Endothelial cell of umbilical vein (primary cell): ENCODE results near the gene GIT2. TPM values are rescaled to one million over a fixed set of nuclear protein-coding genes. Genes with fewer than 3 reads are reported as not detected.

Experiments
- BruUV-seq: library from RNA; stranded (reverse); fragments of 400-500 nt; replicated peaks from 2 replicates; lab custom pipeline; 2021; lab: Mats Ljungman, UMichigan
- CTCF ChIA-PET: fragments of 300-600, 350-600 bp; sonication (Branson Sonifier 250); formaldehyde crosslinking; loops from one replicate; lab custom pipeline; 2021; ENCODE audit warnings: antibody characterized with exemption, inconsistent platforms; lab: Charles Lee
- POLR2A ChIA-PET: fragments of 300-600, 350-600 bp; sonication (Branson Sonifier 250); formaldehyde crosslinking; loops from one replicate; lab custom pipeline; 2021; ENCODE audit warnings: antibody characterized with exemption, inconsistent platforms; lab: Charles Lee
- DNase-seq: peaks from one replicate; pipeline ENCODE4 v3.0.0-alpha.2; 2011; ENCODE audit warnings: low read depth, low spot score
- FAIRE-seq: peaks from 2 replicates; lab custom pipeline; 2011; peaks lifted over from hg19 to GRCh38; lab: Jason Lieb, UNC
- H2AFZ ChIP-seq: 2 replicates; pipeline ENCODE4 v1.6.0; 2012; ENCODE audit warnings: low read depth, low read length, control low read depth, inconsistent platforms
- H3K27ac ChIP-seq: 2 replicates; pipeline ENCODE4 v1.5.1; 2011; ENCODE audit warnings: low read depth, mild to moderate bottlenecking, control low read depth, low read length, moderate library complexity; ENCODE audit not compliant: insufficient read depth
- H3K27me3 ChIP-seq, 2 experiments: 2 replicates each; pipeline versions ENCODE4 v1.6.0 to v1.6.1; 2011; ENCODE audit warnings: low read length in 2 of 2, mixed read lengths in 1 of 2; ENCODE audit not compliant: control insufficient read depth in 2 of 2, insufficient read depth in 2 of 2
- H3K36me3 ChIP-seq, 2 experiments: 2 replicates in 1 of 2; 3 replicates in 1 of 2; pipeline ENCODE4 v1.5.1; 2011; ENCODE audit warnings: low read length in 2 of 2, mild to moderate bottlenecking in 1 of 2, moderate library complexity in 1 of 2; ENCODE audit not compliant: control insufficient read depth in 2 of 2, insufficient read depth in 2 of 2; ENCODE audit errors: extremely low read depth in 1 of 2
- H3K4me1 ChIP-seq: 3 replicates; pipeline ENCODE4 v1.5.1; 2011; ENCODE audit warnings: mild to moderate bottlenecking, low read length; ENCODE audit not compliant: control insufficient read depth, insufficient read depth; ENCODE audit errors: extremely low read depth
- H3K4me2 ChIP-seq: 2 replicates; pipeline ENCODE4 v1.6.1; 2011; ENCODE audit warnings: low read length, control low read depth, mixed read lengths; ENCODE audit not compliant: insufficient read depth
- H3K4me3 ChIP-seq, 3 experiments: fragments of 200-600 bp in 1 of 3; sonication (generic), shearing (Covaris generic) in 1 of 3; replicated peaks in 1 of 3; 2 replicates each; pipeline ENCODE4 v1.5.1; 2011 to 2016; ENCODE audit warnings: control low read depth in 3 of 3, low read length in 3 of 3, mild to moderate bottlenecking in 2 of 3, inconsistent platforms in 1 of 3, low read depth in 1 of 3, moderate library complexity in 1 of 3; ENCODE audit not compliant: insufficient read depth in 1 of 3
- H3K79me2 ChIP-seq: 2 replicates; pipeline ENCODE4 v1.6.0; 2012; ENCODE audit warnings: low read length, inconsistent platforms; ENCODE audit not compliant: control insufficient read depth, insufficient read depth
- H3K9ac ChIP-seq: replicated peaks from 2 replicates; pipeline ENCODE3; 2011; ENCODE audit warnings: low read length, control low read depth; ENCODE audit not compliant: insufficient read depth; ENCODE audit errors: extremely low read depth
- H3K9me1 ChIP-seq: replicated peaks from 3 replicates; pipeline ENCODE4 v1.6.0; 2011; ENCODE audit warnings: mild to moderate bottlenecking, low read length; ENCODE audit not compliant: control insufficient read depth, insufficient read depth; ENCODE audit errors: extremely low read depth
- H3K9me3 ChIP-seq: replicated peaks from 2 replicates; pipeline ENCODE4 v1.5.1; 2012; ENCODE audit warnings: low read length, inconsistent platforms; ENCODE audit not compliant: control insufficient read depth, insufficient read depth
- H4K20me1 ChIP-seq: replicated peaks from 2 replicates; pipeline ENCODE3; 2011; ENCODE audit warnings: mild to moderate bottlenecking, low read length; ENCODE audit not compliant: control insufficient read depth, insufficient read depth; ENCODE audit errors: extremely low read depth
- EZH2 ChIP-seq: IDR thresholded peaks from 2 replicates; pipeline ENCODE4 v1.6.1; 2012; ENCODE audit warnings: borderline replicate concordance, low read depth, mild to moderate bottlenecking, moderate library complexity, low read length, inconsistent platforms; ENCODE audit not compliant: severe bottlenecking
- FOS ChIP-seq: IDR thresholded peaks from 2 replicates; pipeline ENCODE4 v1.6.1; 2011; ENCODE audit warnings: mild to moderate bottlenecking, low read length, moderate library complexity, borderline replicate concordance; ENCODE audit not compliant: insufficient read depth
- GATA2 ChIP-seq: IDR thresholded peaks from 2 replicates; pipeline ENCODE4 v1.7.0; 2011; ENCODE audit warnings: low read depth, mild to moderate bottlenecking, moderate library complexity, mixed read lengths, low read length; ENCODE audit not compliant: insufficient read length, insufficient read depth
- JUN ChIP-seq: IDR thresholded peaks from 2 replicates; pipeline ENCODE4 v1.6.1; 2011; ENCODE audit warnings: borderline replicate concordance, low read depth; ENCODE audit not compliant: insufficient read length, insufficient read depth
- MAX ChIP-seq: IDR thresholded peaks from 2 replicates; pipeline ENCODE4 v1.6.1; 2011; ENCODE audit not compliant: insufficient read depth, insufficient read length
- MYC ChIP-seq: IDR thresholded peaks from one replicate; pipeline ENCODE4 v1.6.1; 2011; ENCODE audit warnings: mild to moderate bottlenecking, low read depth, low read length
- POLR2A ChIP-seq: IDR thresholded peaks from 2 replicates; pipeline ENCODE4 v1.6.1; 2012; ENCODE audit warnings: low read depth, mild to moderate bottlenecking, control low read depth, low read length
- POLR2AphosphoS5 ChIP-seq: IDR thresholded peaks from 2 replicates; pipeline ENCODE4 v1.6.1; 2012; ENCODE audit warnings: low read depth, mild to moderate bottlenecking, control low read depth, low read length, moderate library complexity; ENCODE audit not compliant: insufficient read depth
- dilution Hi-C: fragments of 300-500 bp; cut with MboI; formaldehyde crosslinking; loops from one replicate; pipeline ENCODE4 v1.15.0; 2019; ENCODE audit warnings: low sequenced_read_pairs; ENCODE audit not compliant: extremely low pct_ligation_motif_present
- intact Hi-C: fragments of 100-400 bp; cut with micrococcal nuclease; formaldehyde crosslinking; loops from one replicate; pipeline ENCODE4 v1.10.0; 2022
- polyA plus RNA-seq, 4 experiments: library from polyadenylated mRNA; depleted of rRNA in 3 of 4; stranded (reverse) in 3 of 4; unstranded in 1 of 4; fragments of >200 nt; gene quantifications; 2 replicates each; pipeline versions ENCODE4 v1.2.1 to v1.2.3, GENCODE V29; 2011 to 2012; ENCODE audit warnings: missing spikeins in 1 of 4
- total RNA-seq: library from RNA; stranded (reverse); gene quantifications from 2 replicates; pipeline ENCODE4 v1.2.3, GENCODE V29; 2021
- TF ChIP-seq, protein P1 (sequence below), 2 donors: IDR thresholded peaks; 1 replicate in 1 of 2; 2 replicates in 1 of 2; pipeline ENCODE4 v1.5.1; 2011; ENCODE audit warnings: low read length in 2 of 2, mild to moderate bottlenecking in 2 of 2, moderate library complexity in 2 of 2, control low read depth in 1 of 2, inconsistent platforms in 1 of 2, low read depth in 1 of 2; ENCODE audit not compliant: insufficient read depth in 1 of 2; ENCODE audit errors: extremely low read depth in 1 of 2

The GIT2 gene
- total and polyA plus RNA-seq, 2 donors (not counting 3 experiments of a cell fraction or from before 2014, with no cell fraction given) = 37.3 to 77.2 TPM

GRCh38 chr12:109961612-109962011 is 34.6 kb downstream of the GIT2 start:
- dilution Hi-C loops = no loop called here
- Histone ChIP-seq H3K4me3 (no peak overlapping the region), H3K9me3 (no peaks in the 10 kb centered on the region), H3K79me2 (no peaks in the 10 kb centered on the region), H3K27me3 (no peaks in the 10 kb centered on the region), H3K27ac (no peak overlapping the region), H4K20me1 (no peaks in the 10 kb centered on the region), H3K36me3 (peaks cover 13 to 17% of the 10 kb centered on the region in 2 experiments), H3K4me2 (no peak overlapping the region), H3K9ac (no peak overlapping the region), H2AFZ (no peak overlapping the region), H3K4me1 (peaks cover 16% of the 10 kb centered on the region), H3K9me1 (no peaks in the 10 kb centered on the region)
- TF ChIP-seq MAX (no peak), POLR2AphosphoS5 (no peak), GATA2 (no peak), JUN (no peak), EZH2 (no peak), POLR2A (no peak), FOS (no peak), MYC (no peak)
- TF ChIP-seq, protein P1, sequence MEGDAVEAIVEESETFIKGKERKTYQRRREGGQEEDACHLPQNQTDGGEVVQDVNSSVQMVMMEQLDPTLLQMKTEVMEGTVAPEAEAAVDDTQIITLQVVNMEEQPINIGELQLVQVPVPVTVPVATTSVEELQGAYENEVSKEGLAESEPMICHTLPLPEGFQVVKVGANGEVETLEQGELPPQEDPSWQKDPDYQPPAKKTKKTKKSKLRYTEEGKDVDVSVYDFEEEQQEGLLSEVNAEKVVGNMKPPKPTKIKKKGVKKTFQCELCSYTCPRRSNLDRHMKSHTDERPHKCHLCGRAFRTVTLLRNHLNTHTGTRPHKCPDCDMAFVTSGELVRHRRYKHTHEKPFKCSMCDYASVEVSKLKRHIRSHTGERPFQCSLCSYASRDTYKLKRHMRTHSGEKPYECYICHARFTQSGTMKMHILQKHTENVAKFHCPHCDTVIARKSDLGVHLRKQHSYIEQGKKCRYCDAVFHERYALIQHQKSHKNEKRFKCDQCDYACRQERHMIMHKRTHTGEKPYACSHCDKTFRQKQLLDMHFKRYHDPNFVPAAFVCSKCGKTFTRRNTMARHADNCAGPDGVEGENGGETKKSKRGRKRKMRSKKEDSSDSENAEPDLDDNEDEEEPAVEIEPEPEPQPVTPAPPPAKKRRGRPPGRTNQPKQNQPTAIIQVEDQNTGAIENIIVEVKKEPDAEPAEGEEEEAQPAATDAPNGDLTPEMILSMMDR (IDR thresholded peaks at IDR 0.05; ENCODE audit: extremely low read depth in 1 of 2, insufficient read depth in 1 of 2, low read depth in 1 of 2, low read length in 2 of 2) = no peak
- POLR2A ChIA-PET = no interaction called here
- DNase-seq (no peak), FAIRE-seq (no peak)
- intact Hi-C loops = no loop called here
- no TSS peak for BruUV-seq
- CTCF ChIA-PET = no interaction called here
